Measurements from ENCODE around the gene GLB1L.

DNA sequence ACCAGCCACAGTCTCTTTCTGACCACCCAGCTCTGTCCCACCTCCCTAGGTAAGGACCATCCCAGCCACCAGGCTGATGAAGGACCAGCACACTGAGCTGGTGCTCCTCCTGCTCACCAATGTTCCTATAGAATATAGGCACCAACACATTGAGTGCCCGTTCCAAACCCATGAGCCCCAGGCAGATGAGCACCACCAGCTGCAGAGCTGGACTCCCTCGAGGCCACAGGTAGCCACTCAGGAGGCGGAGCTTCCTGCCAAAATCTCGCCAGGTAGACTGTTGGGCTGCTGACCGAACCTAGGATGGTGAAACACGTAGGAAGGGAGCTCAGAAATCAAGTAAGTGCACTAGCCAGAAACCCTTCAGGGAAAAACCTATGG lies 28.7 kb downstream of the GLB1L start:
- TF ChIP-seq, protein P1, sequence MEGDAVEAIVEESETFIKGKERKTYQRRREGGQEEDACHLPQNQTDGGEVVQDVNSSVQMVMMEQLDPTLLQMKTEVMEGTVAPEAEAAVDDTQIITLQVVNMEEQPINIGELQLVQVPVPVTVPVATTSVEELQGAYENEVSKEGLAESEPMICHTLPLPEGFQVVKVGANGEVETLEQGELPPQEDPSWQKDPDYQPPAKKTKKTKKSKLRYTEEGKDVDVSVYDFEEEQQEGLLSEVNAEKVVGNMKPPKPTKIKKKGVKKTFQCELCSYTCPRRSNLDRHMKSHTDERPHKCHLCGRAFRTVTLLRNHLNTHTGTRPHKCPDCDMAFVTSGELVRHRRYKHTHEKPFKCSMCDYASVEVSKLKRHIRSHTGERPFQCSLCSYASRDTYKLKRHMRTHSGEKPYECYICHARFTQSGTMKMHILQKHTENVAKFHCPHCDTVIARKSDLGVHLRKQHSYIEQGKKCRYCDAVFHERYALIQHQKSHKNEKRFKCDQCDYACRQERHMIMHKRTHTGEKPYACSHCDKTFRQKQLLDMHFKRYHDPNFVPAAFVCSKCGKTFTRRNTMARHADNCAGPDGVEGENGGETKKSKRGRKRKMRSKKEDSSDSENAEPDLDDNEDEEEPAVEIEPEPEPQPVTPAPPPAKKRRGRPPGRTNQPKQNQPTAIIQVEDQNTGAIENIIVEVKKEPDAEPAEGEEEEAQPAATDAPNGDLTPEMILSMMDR (conservative IDR thresholded peaks at IDR 0.05; ENCODE audit: low read depth, low read length) = no peak
- no peak for TF ChIP-seq EZH2 (IDR thresholded peaks at IDR 0.05; ENCODE audit: borderline replicate concordance, low read depth, low read length, poor library complexity, severe bottlenecking)
